ENCODE measurements around the gene VPS37B.

VPS37B gene

GRCh38 chr12:122865268-122866231, 30.4 kb downstream of the VPS37B start:
- DNase-seq, result no peak

- no peak for DNase-seq
Measured at GRCh38 chr12:122864894-122865253, 31.1 kb downstream of the VPS37B start.

- no peak for DNase-seq
Measured at GRCh38 chr12:122862872-122863701, 32.8 kb downstream of the VPS37B start.

- DNase-seq, result no peak
Measured at GRCh38 chr12:122862110-122862634, 33.8 kb downstream of the VPS37B start.

- no peak for DNase-seq
Measured at GRCh38 chr12:122861587-122861970, 34.3 kb downstream of the VPS37B start.

GRCh38 chr12:122860854-122861586, 34.9 kb downstream of the VPS37B start:
- no peak for DNase-seq

GRCh38 chr12:122860040-122860853, 35.7 kb downstream of the VPS37B start:
- peak; percentile 72 for DNase-seq

GRCh38 chr12:122859303-122860039, 36.5 kb downstream of the VPS37B start:
- no peak for DNase-seq

GRCh38 chr12:122858591-122859302, 37.2 kb downstream of the VPS37B start:
- no peak for DNase-seq

GRCh38 chr12:122858171-122858570, 37.8 kb downstream of the VPS37B start:
- no peak for DNase-seq

- no peak for DNase-seq
Measured at GRCh38 chr12:122856999-122857671, 38.8 kb downstream of the VPS37B start.

GRCh38 chr12:122855928-122856831, 39.7 kb downstream of the VPS37B start:
- no peak for DNase-seq

GRCh38 chr12:122855071-122855829, 40.7 kb downstream of the VPS37B start:
- no peak for DNase-seq

- DNase-seq, result no peak
Measured at GRCh38 chr12:122854554-122854953, 41.4 kb downstream of the VPS37B start.

GRCh38 chr12:122853582-122854245, 42.2 kb downstream of the VPS37B start:
- DNase-seq, result no peak

GRCh38 chr12:122852336-122853275, 43.3 kb downstream of the VPS37B start:
- DNase-seq, result no peak

Data from effector CD8-positive, alpha-beta T cell (primary cell).